GM21825 (cell line): ENCODE measurements around the gene DBT.
"Not testable (repeated sequence)": the region's sequence is repeated elsewhere in the genome, so short reads cannot be mapped to it uniquely, and the experiment has no call there.

ENCODE experiments used
- ATAC-seq: cut with Tn5 transposase; IDR thresholded peaks from one replicate; pipeline ENCODE4 v1.9.1; 2021; ENCODE audit warnings: mild to moderate bottlenecking, moderate library complexity; ENCODE audit not compliant: unreplicated experiment

The DBT gene

DNA sequence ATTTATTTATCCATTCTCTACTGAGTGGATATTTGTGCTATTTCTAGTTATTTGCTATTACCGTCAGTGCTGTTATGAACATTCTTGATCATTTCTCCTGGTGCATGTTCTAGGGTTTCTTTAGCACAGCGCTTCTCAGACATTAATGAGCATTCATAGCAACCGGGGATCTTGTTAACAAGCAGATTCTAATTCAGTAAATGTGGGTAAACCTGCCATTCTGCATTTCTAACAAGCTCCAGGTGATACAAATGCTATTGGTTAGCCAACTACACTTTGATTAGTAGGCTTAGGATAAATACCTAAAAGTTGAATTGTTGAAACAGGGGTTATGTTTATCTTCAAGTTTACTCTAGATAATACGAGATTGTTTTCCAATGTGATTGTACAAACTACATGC is 3.3 kb upstream of the DBT start:
- no peak for ATAC-seq

DNA sequence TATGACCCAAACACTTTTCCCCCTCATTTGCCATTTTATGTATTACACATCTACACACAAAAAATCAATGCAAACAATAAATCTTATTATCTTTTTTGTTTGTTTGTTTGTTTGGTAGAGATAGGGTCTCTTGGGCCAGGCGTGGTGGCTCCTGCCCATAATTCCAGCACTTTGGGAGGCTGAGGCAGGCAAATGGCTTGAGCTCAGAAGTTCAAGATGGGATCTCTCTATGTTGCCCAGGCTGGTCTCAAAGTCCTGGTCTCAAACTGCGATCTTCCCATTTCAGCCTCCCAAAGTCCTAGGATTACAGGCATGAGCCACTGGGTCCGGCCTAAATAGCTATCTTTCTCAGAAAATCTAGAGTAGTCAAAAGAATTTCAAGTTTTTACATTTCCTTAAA is 1.2 kb upstream of the DBT start:
- ATAC-seq, result no peak

DNA sequence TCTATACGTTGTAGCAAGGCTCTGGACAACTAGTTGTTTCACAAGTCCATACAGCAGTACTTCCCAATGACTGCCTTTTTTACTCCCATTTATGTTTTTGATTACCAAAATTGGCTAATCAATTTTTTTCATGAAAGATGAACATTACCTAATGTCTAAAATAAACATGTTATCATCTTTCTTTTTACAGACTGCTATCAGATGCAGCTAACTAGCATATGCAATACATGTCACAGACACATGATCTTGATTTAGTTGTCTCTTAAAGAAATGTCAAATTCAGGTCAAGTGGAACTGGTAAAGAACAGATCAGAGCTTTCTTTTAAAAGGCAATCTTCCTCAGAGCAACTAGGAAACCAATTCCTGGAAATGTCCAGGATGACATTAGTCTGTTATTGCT is 630 bp upstream of the DBT start:
- ATAC-seq, result no peak

DNA sequence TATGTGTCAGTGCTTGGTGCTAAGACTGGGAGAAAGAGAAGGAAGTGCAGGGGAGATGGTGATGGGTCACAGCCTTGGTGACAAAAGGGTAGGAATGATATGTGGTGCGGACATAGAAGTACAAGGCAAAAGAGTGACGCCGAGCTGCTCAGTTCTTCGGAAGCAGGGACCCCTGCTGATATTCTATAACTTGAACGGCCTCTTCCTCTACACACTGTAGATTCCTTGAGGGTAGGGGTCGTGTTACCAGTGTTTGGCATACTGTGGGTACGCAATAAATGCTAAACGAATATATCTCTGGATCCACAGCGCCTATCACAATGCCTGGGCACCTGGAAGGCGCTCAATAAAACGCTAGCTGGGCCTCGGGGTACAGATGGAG is 488 bp downstream of the DBT start:
- no peak for ATAC-seq

DNA sequence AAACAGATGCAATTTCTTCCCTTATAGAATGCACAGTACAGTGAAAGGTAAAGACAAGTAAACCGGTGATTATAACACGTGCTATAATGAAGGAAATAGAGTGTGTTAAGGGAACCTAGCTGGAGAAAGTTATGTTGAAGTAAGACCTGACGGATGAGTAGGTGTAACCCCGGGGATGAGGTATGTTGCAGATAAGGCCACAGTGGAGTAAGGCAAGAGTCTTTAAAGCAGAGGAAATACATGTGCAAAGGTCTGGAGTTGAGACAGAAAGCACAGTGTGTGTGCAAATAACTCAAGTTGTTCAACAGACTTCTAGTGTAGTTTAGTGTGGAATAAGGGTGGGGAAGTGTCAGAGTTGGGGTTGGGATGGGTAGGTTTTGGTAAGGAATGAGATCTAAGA is 2.9 kb downstream of the DBT start:
- ATAC-seq, result no peak

DNA sequence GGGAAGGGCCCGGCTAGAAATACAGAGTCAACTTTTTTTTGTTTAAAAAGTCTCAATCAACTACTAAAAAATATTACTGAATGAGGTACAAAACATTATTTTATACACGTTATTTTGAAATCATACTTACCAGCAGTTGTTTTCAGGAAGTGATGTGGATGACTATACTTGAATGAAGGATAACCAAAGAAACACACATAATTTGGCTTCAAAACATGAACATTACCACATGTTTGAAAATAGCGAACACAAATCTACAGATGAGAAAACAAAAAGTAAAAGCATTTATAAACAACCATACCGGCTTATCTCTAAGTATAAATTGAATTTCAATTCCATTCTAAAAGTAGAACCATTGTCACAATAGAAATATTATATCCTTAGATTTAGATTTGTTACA is 9.0 kb downstream of the DBT start:
- no peak for ATAC-seq

- ATAC-seq, result no peak
Observed at GRCh38 chr1:100239961-100240360, 9.7 kb downstream of the DBT start.

GRCh38 chr1:100237091-100237490 is 12.5 kb downstream of the DBT start:
- ATAC-seq, result no peak

DNA sequence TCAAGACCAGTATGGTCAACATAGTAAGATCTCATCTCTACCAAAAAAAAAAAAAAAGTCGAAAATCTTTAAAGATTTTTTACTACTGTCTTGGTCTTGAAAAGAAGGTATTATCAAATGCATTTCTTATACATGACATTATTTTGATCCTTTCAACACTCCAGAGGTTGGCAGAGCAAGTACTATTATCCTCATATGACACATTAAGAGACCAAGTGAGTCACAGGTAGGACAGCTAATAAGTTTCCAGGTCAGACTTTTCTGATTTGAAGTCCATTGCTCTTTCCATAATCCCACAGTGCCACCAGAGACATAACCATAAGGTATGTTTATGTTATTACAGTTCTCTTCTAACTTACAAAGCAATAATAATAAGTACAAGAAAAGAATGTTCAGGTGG is 15.2 kb downstream of the DBT start:
- no peak for ATAC-seq

DNA sequence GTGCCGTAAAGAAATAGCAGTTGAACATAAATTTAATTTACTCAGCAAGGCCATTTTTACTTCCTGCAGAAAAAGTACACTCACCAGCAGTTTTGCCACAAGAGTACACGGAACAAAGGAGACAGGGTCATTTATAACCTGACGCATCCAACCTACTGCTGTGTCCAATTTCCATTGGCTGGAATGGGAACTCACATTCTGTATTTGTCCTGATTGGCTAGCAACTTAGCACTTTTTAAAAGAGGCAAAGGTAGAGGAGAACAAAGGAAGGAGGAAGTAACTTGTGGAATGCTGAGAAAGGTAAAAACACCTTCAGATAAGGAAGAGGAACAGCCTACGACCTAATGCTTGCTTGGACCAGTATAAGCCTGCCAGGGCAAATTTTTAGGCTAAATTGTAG is 16.1 kb downstream of the DBT start:
- not testable (repeated sequence) for ATAC-seq

GRCh38 chr1:100232156-100232555 is 17.5 kb downstream of the DBT start:
- ATAC-seq, result no peak

- ATAC-seq, result no peak
Observed at GRCh38 chr1:100231721-100232120, 17.9 kb downstream of the DBT start.

DNA sequence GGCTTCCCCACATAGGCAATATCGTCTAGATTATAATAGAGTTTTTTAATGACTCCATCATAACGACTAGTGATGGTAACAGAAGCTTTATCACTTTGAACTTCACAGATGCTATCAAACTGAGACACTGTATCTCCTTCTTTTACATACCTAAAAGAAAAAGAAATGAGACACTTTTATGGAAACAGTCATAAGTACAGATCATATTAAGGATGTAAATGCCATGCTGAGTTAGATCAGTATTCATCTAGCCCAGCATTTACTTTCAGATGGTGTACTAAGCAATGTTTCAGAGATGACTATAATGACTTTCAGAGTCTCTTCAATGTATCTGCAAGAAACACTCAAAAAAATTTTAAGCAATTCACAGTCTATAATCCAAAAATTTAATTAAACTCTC is 18.9 kb downstream of the DBT start:
- ATAC-seq, result no peak

GRCh38 chr1:100229681-100230443 is 19.8 kb downstream of the DBT start:
- no peak for ATAC-seq

DNA sequence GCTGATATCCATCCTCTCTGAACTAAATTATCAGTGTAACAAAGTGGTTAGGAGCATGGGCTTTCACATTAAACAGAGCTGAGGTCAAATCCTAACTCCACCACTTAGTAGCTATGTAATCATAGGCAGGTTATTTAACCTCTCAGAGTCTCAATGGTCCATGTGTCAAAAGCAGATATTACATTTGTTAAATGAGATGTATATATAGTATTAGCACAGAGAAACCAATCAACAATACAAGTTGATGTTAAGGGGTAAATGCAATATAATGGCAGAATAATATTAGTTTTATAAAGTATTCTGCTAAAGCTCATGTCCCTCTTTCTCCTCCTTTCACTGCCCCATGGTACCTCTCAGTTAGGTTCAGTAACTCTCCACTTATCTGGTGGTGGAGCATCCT is 27.2 kb downstream of the DBT start:
- no peak for ATAC-seq

DNA sequence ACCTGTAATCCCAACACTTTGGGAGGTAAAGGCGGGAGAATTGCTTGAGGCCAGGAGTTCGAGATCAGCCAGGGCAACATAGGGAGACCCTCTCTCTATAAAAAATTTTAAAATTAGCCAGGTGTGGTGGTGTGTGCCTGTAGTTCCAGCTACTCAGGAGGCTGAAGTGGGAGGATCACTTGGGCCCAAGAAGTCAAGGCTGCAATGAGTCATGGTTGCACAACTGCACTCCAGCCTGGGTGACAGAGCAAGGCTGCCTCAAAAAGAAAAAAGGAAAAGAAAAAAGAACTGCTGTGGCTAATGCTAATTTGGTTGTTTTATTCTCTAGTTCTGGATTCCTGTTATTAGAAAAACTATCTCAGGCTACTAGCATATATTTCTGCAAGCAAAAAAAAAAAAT is 29.8 kb downstream of the DBT start:
- ATAC-seq, result no peak

DNA sequence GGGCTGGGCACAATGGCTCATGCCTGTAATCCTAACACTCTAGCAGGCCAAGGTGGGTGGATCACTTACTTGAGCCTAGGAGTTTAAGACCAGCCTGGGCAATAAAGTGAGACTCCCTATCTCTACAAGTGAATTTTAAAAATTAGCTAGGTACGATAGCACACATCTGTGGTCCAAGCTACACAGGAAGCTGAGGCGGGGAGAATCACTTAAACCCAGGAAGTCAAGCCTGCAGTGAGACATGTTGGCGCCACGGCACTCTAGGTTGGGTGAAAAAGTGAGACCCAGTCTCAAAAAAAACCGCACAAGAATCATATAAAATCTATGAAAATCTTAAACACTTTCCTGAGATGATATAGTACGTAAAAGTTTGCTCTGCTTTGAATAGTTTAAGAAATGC is 30.2 kb downstream of the DBT start:
- no peak for ATAC-seq

GRCh38 chr1:100217834-100218233 is 31.8 kb downstream of the DBT start:
- no peak for ATAC-seq

- ATAC-seq, result no peak
Observed at GRCh38 chr1:100215101-100215500, 34.5 kb downstream of the DBT start.

DNA sequence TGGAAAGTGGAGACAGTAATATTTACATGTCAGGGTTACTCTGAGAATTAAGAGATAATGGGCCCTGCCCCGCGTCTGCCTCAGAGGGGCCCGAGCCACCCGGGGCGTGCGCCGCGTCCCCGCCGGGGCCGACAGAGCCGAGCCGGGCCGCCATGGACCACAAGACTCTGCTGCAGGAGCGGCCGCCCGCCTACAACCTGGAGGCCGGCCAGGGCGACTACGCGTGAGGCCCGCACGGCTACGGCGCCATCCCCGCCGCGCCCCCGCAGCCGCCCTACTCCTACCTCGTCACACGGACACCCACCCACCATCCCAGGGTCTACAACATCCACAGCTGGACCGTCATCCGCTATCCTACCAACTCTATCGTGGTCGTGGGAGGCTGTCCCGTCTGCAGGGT is 36.5 kb downstream of the DBT start:
- no peak for ATAC-seq

DNA sequence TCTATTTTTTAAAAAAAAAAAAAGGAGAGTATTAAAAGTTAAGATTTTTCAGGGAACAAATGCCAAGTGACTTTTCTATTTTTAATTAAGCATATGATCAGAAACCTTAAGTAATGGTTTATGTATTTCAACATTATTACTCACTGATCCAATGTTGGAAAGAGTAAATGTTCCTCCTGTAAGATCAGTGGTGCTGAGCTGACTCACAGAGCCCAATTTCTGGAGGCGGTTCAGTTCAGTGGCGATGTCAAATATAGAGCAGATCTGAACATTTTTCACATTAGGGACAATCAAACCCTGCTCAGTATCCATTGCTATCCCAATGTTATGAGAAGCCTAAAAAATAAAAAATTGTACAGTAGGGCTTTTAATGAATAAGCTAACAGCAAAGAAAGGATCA is 43.3 kb downstream of the DBT start:
- no peak for ATAC-seq

DNA sequence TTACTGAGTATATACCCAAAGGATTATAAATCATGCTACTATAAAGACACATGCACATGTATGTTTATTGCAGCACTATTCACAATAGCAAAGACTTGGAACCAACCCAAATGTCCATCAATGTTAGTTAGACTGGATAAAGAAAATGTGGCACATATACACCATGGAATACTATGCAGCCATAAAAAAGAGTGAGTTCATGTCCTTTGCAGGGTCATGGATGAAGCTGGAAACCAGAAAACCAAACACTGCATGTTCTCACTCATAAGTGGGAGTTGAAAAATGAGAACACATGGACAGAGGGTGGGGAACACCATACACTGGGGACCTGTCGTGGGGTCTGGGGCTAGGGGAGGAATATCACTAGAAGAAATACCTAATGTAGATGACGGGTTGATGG is 44.0 kb downstream of the DBT start:
- ATAC-seq, result not testable (repeated sequence)

DNA sequence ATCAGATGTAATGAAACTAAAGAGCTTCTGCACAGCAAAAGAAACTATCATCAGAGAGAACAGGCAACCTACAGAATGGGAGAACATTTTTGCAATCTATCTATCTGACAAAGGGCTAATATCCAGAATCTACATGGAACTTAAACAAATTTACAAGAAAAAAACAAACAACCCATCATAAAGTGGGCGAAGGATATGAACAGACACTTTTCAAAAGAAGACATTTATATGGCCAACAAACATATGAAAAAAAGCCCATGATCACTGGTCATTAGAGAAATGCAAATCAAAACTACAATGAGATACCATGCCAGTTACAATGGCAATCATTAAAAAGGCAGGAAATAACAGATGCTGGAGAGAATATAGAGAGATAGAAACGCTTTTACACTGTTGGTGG is 44.5 kb downstream of the DBT start:
- not testable (repeated sequence) for ATAC-seq
